Common myeloid progenitor, CD34-positive (primary cell): ENCODE results near the gene ST6GALNAC6.
"Not testable (repeated sequence)": the region's sequence is repeated elsewhere in the genome, so short reads cannot be mapped to it uniquely, and the experiment has no call there.

ENCODE experiments used
- CTCF ChIA-PET: fragments of 350-600 bp; sonication (Branson Sonifier 250); formaldehyde crosslinking; loops from one replicate; lab custom pipeline; 2021; ENCODE audit warnings: antibody characterized with exemption; lab: Charles Lee
- POLR2A ChIA-PET: fragments of 350-600 bp; sonication (Branson Sonifier 250); formaldehyde crosslinking; loops from one replicate; lab custom pipeline; 2021; ENCODE audit warnings: antibody characterized with exemption; lab: Charles Lee
- DNase-seq, 3 donors: peaks; one replicate each; pipeline versions ENCODE4 v3.0.0 to v3.0.0-alpha.2; 2013
- H3K27ac ChIP-seq, 2 experiments: 1 replicate in 1 of 2; 2 replicates in 1 of 2; pipeline ENCODE4 v1.7.0; 2013; ENCODE audit warnings: inconsistent platforms in 2 of 2, low read length in 2 of 2, mild to moderate bottlenecking in 2 of 2, low read depth in 1 of 2, moderate library complexity in 1 of 2; ENCODE audit not compliant: severe bottlenecking in 2 of 2, insufficient read depth in 1 of 2, poor library complexity in 1 of 2
- H3K27me3 ChIP-seq, 5 experiments: replicated peaks in 2 of 5; 1 replicate in 3 of 5; 2 replicates in 2 of 5; pipeline versions ENCODE4 v1.6.1 to v1.7.0; 2013; ENCODE audit warnings: low read length in 4 of 5, mild to moderate bottlenecking in 2 of 5, moderate library complexity in 2 of 5, inconsistent platforms in 1 of 5; ENCODE audit not compliant: insufficient read depth in 5 of 5, control insufficient read depth in 4 of 5
- H3K36me3 ChIP-seq, 4 experiments: 1 replicate in 2 of 4; 2 replicates in 2 of 4; pipeline versions ENCODE4 v1.6.1 to v1.7.0; 2013; ENCODE audit warnings: low read length in 3 of 4, control low read depth in 1 of 4, mild to moderate bottlenecking in 1 of 4; ENCODE audit not compliant: control insufficient read depth in 4 of 4, insufficient read depth in 4 of 4
- H3K4me1 ChIP-seq, 4 experiments: 1 replicate in 3 of 4; 2 replicates in 1 of 4; pipeline versions ENCODE4 v1.6.1 to v1.7.1; 2013; ENCODE audit warnings: low read length in 3 of 4, mild to moderate bottlenecking in 3 of 4, control low read depth in 1 of 4, inconsistent platforms in 1 of 4, moderate library complexity in 1 of 4; ENCODE audit not compliant: control insufficient read depth in 4 of 4, insufficient read depth in 4 of 4; ENCODE audit errors: control extremely low read depth in 1 of 4
- H3K4me3 ChIP-seq, 7 experiments: 1 replicate in 4 of 7; 2 replicates in 3 of 7; pipeline versions ENCODE4 v1.5.1 to v1.7.0; 2013; ENCODE audit warnings: mild to moderate bottlenecking in 7 of 7, low read length in 6 of 7, moderate library complexity in 6 of 7, inconsistent platforms in 2 of 7, low read depth in 2 of 7, control low read depth in 1 of 7; ENCODE audit not compliant: insufficient read depth in 4 of 7, control insufficient read depth in 1 of 7; ENCODE audit errors: extremely low read depth in 1 of 7
- H3K9me3 ChIP-seq, 5 experiments: 1 replicate in 4 of 5; 2 replicates in 1 of 5; pipeline versions ENCODE4 v1.6.1 to v1.7.1; 2013; ENCODE audit warnings: low read length in 4 of 5, mild to moderate bottlenecking in 2 of 5, inconsistent platforms in 1 of 5, low read depth in 1 of 5, moderate library complexity in 1 of 5; ENCODE audit not compliant: control insufficient read depth in 4 of 5, insufficient read depth in 2 of 5; ENCODE audit errors: control extremely low read depth in 1 of 5
- WGBS: methylation state at CpG from one replicate; pipeline ENCODE4 v1.1.5; 2013; ENCODE audit not compliant: insufficient coverage; 5-methylcytosine and 5-hydroxymethylcytosine counted together

Gene ST6GALNAC6

DNA sequence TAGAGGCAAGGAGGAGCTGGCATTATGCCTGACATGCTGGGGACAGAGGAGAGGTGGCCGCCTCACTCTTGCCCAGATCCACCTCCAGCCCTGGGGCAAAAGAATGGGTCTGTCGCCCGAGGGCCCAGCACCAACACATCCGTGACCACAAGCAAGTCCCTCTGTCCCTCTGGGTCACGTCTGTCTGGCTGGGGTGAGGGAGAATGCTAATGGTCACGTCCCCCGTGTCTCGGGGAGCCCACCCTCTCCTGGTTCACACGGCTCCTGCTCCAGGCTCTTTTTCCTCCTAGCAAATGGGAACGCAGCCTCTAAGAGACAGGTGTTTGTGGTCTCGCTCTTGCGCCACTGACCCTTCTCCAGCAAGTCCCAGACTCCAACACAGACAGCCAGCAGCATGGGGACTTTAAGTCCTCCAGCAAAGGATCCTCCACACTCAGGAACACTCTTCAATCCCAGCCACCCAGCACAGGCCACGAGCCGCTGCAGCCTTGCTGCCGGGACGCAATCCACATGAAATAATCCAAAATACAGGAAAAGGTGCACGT, 49.0 kb downstream of the ST6GALNAC6 start:
- Histone ChIP-seq H3K36me3 (peaks cover 5 to 37% (median 19%) of the 10 kb centered on the region in 4 experiments), H3K4me3 (no peak overlapping the region), H3K4me1 (peaks cover 0 to 38% (median 35%) of the 10 kb centered on the region in 4 experiments), H3K27ac (no peak overlapping the region), H3K9me3 (peaks cover 0 to 21% (median 17%) of the 10 kb centered on the region in 5 experiments), H3K27me3 (no peaks in the 10 kb centered on the region)
- ChIA-PET POLR2A (interaction anchor here (0.5 to 0.6 kb wide), 2 partner anchors 14 to 82 kb away, joined by 3 read pairs; no protein-coding TSS in a partner anchor), CTCF (no interaction called here)
- 100% methylated on average over 10 of the region's 17 CpGs for WGBS
- DNase-seq, result no peak

DNA sequence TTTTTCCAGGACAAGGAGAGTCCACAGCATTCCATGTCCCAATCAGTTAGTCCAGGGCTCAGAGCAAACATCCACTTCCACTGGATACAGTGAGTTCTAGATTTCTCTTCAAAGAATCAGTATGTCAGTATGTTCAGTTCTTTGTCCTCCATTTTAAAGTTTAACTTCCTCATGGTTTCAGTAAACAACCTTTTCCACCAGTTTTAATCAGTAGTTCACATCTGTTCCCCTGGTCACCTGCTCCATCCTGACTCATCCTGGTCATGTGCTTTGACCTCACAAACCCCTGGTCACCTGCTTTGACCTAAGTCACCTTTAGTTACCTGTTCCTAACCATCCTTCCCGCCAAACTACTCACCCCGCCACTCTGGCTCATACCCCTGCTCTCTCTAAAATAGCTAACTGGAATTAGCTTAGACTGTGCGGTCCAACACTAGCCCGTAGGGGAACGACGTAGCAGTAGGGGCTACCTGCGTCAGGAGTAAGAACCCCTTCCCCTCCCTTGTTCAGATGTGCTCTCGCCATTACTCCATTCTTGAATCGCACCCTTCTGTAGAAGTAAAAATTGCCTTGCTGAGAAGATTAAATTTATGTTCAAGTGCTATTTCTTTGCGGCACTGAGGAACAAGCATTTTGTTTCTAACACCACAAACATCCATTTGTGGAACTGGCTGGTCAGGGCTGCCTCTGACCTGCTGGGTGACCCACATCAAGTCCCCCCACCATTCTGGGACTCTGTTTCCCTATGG, 50.5 kb downstream of the ST6GALNAC6 start:
- DNase-seq, result peak in 2 of 3 donors; percentile 56 to 69
- H3K27me3 ChIP-seq, result no peaks in the 10 kb centered on the region
- H3K36me3 ChIP-seq, result peaks cover 5 to 46% (median 22%) of the 10 kb centered on the region in 4 experiments
- ChIA-PET CTCF (no interaction called here), POLR2A (no interaction called here)
- peaks cover 0 to 21% (median 17%) of the 10 kb centered on the region in 5 experiments for H3K9me3 ChIP-seq
- peaks cover 0 to 27% (median 23%) of the 10 kb centered on the region in 4 experiments for H3K4me1 ChIP-seq
- H3K4me3 ChIP-seq, result peak overlapping the region in 1 of 7 experiments; percentile 28
- WGBS, result 100% methylated on average over 2 of the region's 10 CpGs
- no peak overlapping the region for H3K27ac ChIP-seq

- Histone ChIP-seq H3K36me3 (peaks cover 5 to 48% (median 23%) of the 10 kb centered on the region in 4 experiments), H3K9me3 (peaks cover 0 to 21% (median 17%) of the 10 kb centered on the region in 5 experiments), H3K27me3 (no peaks in the 10 kb centered on the region), H3K27ac (no peak overlapping the region), H3K4me3 (no peak overlapping the region), H3K4me1 (peaks cover 0 to 18% (median 15%) of the 10 kb centered on the region in 4 experiments)
- ChIA-PET CTCF (interaction anchor here (1.3 kb wide), 1 partner anchor 34 kb away, joined by 4 read pairs; no protein-coding TSS in a partner anchor), POLR2A (no interaction called here)
- DNase-seq, result no peak
- 87% methylated on average over 9 of the region's 12 CpGs for WGBS
These were observed 51.3 kb downstream of the ST6GALNAC6 start for GRCh38 chr9:127847833-127848755.

- CTCF ChIA-PET, result interaction anchor here (0.6 to 1.3 kb wide), 4 partner anchors 13 to 35 kb away, joined by 3 to 4 read pairs (median 4); no protein-coding TSS in a partner anchor
- DNase-seq, result no peak
- H3K9me3 ChIP-seq, result peaks cover 0 to 21% (median 17%) of the 10 kb centered on the region in 5 experiments
- no peak overlapping the region for H3K4me3 ChIP-seq
- H3K27me3 ChIP-seq, result no peaks in the 10 kb centered on the region
- POLR2A ChIA-PET, result interaction anchor here (1.2 to 1.3 kb wide), 2 partner anchors 9 to 11 kb away, joined by 3 read pairs; no protein-coding TSS in a partner anchor
- peak overlapping the region in 1 of 2 experiments; percentile 12 for H3K27ac ChIP-seq
- 91% methylated on average over 6 of the region's 6 CpGs for WGBS
- peaks cover 0 to 9% (median 5%) of the 10 kb centered on the region in 4 experiments for H3K4me1 ChIP-seq
- H3K36me3 ChIP-seq, result peaks cover 5 to 52% (median 28%) of the 10 kb centered on the region in 4 experiments
These were observed 52.3 kb downstream of the ST6GALNAC6 start for GRCh38 chr9:127847178-127847510.

DNA sequence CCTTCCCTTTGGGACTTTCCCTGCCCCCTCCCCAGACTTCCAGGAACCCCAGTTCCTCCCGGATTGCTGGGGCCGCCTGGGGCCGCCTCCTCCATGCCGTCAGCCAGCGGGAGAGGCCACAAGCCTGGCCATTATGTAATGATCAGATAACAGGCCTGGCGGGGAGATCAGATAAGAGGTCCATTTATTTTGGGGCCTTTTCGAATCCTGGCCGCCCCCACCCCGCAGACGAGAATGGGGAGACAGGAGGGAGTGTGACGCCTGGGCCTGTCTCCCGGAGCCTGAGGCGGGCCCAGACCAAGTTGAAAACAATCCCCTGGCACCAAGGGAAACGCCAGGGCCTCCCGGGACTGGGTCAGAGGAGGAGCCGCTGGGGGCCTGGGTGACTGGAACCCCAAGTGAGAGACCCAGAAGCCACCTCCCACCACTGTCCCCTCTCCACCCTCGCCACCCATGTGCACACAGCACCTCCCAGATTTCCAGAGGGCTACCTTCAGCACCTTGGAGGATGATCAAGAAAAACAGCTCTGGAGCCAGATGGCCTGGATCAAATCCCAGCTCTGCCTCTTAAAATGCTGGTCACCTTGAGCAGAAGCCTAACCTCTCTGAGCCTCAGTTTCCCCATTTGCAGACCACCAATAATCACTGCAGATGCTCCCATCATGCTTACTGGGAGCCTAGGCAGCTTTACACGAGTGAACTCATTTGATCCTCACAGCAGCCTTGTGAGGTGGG, 52.8 kb downstream of the ST6GALNAC6 start:
- ChIA-PET CTCF (interaction anchor here (0.6 to 1.7 kb wide), 5 partner anchors 14 to 36 kb away, joined by 3 to 5 read pairs (median 4); no protein-coding TSS in a partner anchor), POLR2A (interaction anchor here (1.2 to 1.3 kb wide), 2 partner anchors 9 to 10 kb away, joined by 3 read pairs; no protein-coding TSS in a partner anchor)
- Histone ChIP-seq H3K27ac (peak overlapping the region in 1 of 2 experiments; percentile 12), H3K36me3 (peaks cover 5 to 54% (median 30%) of the 10 kb centered on the region in 4 experiments), H3K9me3 (peaks cover 0 to 21% (median 17%) of the 10 kb centered on the region in 5 experiments), H3K4me1 (peaks cover 0 to 3% (median under 1%) of the 10 kb centered on the region in 4 experiments), H3K27me3 (no peaks in the 10 kb centered on the region), H3K4me3 (no peak overlapping the region)
- 76% methylated on average over 11 of the region's 18 CpGs for whole genome bisulfite sequencing
- no peak for DNase-seq

- WGBS, result 93% methylated on average over 3 of the region's 4 CpGs
- CTCF ChIA-PET, result interaction anchor here (1.0 to 1.7 kb wide), 4 partner anchors 10 to 39 kb away, joined by 3 to 5 read pairs (median 4); no protein-coding TSS in a partner anchor
- peaks cover 3 to 61% (median 33%) of the 10 kb centered on the region in 4 experiments for H3K36me3 ChIP-seq
- H3K27ac ChIP-seq, DNase-seq, POLR2A ChIA-PET, H3K4me1 ChIP-seq, H3K4me3 ChIP-seq, H3K27me3 ChIP-seq: not testable (repeated sequence)
- peaks cover 0 to 21% (median 16%) of the 10 kb centered on the region in 5 experiments for H3K9me3 ChIP-seq
These were observed 53.8 kb downstream of the ST6GALNAC6 start for GRCh38 chr9:127845619-127846018.
